GM18858 (cell line): ENCODE data around the gene HTATIP2.
A peak's percentile ranks its signal among the peaks of the same experiment; 100 is the strongest.
"Not testable (repeated sequence)": the region's sequence is repeated elsewhere in the genome, so short reads cannot be mapped to it uniquely, and the experiment has no call there.

Experiments
- ATAC-seq: cut with Tn5 transposase; IDR thresholded peaks from one replicate; pipeline ENCODE4 v1.9.1; 2021; ENCODE audit not compliant: unreplicated experiment

HTATIP2 gene

DNA sequence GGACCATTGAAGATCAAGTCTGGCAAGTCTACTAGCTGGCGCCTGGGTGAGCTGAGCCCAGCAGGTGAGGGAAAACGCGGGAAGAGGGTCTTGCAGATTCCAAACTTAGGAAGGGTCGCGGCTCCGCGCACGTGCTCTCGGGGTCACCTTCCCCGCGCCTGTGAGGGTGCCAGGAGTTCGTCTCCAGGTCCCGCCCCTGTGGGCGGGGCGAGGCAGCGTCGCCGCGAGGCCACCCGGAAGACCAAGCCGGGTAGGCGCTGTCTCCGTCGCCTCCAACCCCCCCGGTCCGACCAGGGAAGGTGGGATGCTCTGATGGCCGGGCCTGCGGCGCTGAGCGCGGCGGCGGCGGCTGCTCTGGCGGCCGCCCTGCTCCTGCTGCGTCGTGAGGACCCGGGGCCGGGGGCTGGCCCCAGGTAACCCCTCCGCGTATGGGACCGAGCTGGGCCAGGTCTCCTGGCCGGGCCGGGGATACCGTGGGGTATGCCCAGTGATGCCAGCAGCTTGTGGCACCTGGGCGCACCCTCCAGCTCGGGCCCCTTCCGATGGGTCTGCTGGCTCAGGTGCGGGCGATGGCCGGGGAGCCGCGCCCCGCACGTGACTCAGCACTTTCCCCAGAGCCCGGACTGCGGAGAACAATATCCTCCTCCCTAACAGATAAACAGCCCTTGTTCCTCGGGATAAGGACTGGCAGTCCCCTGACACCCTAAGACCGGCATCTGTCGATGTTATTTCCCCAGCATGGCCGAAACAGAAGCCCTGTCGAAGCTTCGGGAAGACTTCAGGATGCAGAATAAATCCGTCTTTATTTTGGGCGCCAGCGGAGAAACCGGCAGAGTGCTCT is at the start of gene HTATIP2:
HTATIP2 (plus strand) TSS at position 215 of the 841 bp plus-strand sequence; CDS start at position 739, 524 bp downstream.
- ATAC-seq = peak; percentile 92

DNA sequence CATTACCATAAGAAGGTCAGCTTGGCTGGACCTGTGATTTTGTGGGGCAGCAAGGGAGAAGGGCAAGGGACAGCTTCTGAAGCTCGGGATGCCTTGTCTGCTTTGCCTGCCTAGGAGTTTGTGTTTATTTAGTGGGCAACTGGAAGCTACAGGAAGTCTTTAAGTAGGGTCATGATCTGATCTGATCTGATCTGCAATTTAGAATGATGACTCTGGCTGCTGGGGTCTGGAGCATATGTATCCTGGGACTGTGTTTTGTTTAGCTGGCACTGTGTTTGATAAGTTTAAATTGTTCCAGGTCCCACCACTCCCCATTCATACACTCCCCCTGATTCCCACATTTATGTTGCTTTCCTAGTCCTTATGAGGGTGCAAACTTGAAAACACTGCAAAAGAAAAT is 47.7 kb upstream of the HTATIP2 start:
- no peak for ATAC-seq

DNA sequence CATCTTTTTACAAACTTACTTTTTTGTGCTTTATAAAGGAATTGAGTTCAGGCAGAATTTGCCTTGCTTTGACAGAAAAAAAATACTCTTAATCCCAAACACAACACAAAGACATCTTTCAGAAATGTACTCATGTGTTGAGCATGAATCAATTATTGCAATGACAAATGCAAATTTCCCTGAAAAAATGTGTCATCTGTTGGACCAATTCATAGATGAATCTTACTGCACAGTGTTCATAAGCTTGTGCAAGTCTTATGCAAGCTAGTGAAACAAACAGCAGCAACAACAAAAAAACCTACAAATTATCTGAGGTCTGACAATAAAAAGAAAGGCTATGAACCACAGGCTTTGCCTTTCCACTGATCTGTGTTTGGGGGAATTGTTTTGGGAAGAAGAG is 42.3 kb upstream of the HTATIP2 start:
- ATAC-seq = no peak

DNA sequence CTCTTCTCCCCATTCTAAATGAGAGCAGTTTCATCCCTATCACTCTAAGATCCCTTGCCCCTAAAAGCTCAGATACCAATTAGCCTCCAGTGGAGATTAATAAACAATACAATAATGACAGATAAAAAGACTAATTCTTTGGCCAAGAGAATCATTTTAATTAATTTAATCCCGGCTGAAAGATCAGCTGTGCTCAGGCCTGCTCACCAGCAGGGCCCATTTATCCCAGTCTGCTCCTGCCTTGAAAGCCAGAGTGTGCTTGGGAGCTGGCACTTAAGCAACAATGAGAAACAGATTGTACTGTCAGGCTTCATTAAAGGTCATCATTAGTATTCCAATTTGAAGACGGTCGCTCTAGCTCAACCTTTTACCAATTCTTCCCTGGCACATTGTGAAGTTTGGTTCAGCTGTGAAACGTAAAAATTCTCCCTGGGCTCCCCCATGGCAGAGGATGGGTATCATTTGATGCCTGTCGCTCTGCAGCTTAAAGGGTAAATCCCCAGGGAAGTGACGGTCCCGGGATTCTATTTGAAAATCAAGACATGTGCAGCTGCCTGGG is 36.1 kb upstream of the HTATIP2 start:
- no peak for ATAC-seq

DNA sequence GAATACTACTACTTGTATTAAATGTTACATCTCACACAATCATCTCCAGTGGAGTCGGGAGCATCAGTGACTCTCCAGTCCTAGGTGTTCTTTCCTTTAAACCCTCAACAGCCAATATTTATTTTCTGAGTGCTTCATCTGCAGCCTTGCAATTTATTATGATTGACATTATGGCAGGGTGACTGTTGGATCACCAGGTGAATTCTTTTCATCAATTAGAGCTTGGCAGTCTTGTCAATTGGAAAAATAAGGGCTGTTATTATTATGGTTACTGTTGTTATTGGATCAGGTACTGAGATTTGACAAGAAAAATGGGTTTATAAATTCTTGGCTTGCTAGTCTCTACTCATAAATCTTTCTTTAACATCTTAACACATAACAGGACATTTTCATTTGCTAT is 27.5 kb upstream of the HTATIP2 start:
- ATAC-seq = no peak

DNA sequence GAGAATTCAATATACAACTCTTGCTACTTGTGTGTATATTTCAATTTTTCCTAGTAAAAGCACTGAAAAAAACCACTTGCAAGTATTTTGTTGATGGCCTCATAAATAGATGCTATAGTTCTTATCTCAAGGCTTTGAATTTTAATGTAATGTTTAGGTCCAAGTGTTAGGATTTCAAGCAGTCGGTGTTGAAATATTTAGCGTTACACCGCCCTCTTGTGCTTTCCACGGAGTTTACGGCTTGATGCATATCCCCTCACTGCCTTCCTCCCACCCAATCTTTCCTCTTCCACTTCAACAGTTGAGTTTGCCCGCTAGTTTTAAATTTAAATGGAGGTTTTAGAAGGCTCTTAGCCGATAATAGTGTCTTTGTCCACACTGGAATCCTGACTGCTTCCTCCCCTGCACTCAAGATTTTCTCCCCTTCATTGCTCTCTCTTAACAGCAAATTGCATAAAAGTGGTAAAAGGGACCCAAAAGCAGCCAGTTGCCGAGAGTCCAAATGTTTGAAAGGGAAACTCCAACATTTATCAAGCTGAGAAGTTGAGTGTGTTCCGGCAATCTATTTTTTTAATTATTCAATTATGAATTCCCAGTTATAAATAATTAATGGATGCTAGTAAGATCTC is 25.9 kb upstream of the HTATIP2 start:
- ATAC-seq = no peak

DNA sequence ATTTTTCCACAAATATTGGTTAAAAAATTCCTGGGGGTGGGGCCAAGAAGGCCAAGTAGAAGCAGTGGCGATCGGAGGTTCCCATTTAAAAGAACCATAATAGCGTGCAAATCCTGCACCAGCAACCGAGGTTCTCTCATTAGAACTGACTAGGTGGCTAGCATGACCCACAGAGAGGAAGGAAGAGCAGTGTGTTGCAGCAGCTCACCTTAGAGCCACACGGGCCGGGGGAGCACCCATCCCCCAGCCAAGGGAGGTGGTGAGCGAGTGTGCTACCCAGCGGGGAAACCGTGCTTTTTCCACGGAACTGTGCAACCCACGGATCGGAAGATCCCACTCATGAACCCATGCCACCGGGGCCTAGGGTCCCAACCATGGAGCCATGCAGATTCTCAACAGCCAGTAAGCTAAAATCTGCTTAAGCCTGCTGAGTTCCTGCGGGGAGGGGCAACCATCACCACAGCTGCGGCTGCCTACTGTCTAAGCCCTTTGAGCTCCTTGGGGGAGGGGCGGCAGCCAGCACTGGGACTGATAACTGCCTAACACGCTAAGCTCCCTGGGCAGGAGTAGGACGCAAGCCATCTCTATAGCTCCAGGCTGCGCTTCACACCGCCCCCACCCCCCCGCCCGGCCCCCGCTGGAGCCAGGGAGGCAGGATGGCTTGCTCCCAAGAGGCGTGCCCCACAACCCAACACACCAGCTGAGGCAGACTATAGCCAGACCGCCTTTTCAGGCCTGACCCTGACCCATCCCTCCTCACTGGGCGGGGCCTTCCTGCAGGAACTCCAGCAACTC is 21.0 kb upstream of the HTATIP2 start:
- ATAC-seq = no peak

DNA sequence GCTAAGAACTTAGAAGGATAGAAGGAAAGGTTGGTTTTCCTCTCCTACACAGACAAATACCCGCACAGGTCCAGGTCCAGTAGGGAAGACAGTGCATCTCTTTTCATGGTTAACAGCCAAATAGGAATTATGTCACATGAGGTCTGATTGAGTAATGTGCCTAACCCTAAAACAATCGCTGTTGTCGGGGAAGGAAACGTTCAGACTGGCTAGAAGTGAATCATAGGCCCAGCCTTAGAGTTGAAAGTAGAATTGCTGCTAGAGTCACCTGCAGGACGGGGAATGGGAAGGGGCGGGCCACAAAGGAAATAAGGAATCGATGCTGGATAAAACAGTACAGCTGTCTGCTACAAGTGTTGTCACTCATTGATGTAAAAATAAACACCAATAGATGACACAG is 12.4 kb upstream of the HTATIP2 start:
- no peak for ATAC-seq

DNA sequence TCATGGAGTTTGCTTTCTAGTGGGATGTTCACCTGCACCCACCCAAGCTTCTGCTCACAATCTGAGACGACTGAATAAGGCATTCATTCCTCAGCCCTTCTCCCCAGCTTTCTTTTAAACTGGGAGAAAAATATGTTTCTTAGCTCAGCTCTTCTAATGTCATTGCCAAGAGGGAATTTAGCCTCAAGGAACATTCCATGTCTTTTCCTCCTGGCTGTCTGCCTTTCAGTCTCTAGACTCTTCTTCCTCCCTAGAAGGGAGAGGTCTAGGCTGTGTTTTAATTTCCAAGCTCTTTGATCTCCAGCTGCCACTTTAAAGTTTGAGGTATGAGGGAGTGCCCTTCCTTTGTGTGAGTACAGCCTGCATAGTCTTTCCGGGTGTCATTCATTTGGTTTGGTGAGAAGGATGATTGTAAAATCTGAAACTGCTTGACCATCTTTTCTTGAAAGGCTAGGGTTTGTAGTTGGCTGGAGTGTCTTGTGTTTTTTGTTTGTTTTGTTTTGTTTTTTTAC is 11.7 kb upstream of the HTATIP2 start:
- no peak for ATAC-seq

DNA sequence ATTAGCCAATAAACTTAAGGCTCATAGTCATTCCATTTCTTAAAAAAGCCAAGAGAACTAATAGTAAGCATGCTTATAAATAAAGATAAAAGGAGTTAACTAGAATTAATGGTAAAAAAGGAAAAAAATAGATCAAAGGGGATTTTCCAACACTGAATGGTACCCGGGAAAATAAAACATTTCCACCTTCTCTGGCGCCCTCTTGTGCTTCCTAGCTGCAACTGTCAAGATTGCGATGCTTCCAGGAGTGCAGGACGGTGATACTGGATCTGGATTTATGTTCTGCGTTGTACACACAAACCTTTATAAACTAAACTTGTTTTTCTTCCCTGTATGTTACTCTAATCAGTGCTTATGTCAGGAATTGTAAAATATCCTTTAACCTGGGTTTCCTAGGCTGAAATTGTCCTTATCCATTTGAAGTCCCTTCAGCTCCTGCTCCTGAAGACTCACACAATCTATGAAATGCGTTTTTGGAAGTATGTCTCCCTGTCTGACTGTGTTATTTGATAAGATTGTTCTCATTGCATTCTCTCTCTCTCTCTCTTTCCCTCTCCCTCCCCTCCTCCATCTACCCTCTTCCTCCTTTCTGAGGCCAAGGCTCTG is 9.6 kb upstream of the HTATIP2 start:
- ATAC-seq = no peak

DNA sequence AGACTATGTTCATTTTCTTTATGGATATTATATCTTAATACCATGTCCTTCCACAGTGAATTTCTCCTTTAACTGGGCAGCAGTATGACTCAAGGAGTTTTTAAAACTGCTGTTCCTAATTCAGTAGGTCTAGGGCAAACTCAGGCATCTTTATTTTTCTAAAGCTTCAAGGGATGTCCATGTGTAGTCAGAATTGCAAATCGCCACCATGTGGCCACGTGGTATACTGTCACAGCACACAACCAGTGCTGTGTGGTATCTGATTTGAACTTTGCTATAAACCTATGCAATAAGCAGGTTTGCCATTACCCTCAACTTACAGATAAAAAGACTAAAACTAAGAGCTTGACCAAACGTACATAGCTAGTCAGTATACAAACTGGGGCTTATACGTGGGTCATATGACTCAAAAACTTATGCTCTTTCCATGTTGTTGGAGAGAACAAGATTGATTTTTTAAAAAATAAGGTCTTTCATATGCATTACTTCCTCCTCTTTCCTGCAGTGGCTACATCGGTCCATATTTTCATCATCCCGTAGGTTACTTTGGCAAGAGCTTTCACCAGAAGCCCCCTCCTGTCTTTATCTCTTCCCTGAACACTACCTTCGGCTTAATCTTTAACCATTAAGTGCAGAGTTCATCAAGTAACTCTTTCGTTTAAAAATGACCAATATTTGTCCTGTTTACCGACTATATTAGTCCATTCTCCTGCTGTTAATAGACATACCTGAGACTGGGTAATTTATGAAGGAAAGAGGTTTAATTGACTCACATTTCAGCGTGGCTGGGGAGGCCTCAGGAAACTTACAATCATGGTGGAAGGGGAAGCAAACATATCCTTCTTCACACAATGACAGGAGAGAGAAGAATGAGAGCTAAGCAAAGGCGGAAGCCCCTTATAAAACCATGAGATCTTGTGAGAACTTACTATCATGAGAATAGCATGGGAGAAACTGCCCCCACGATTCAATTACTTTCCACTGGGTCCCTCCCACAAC is 8.0 kb upstream of the HTATIP2 start:
- ATAC-seq = peak; percentile 57

DNA sequence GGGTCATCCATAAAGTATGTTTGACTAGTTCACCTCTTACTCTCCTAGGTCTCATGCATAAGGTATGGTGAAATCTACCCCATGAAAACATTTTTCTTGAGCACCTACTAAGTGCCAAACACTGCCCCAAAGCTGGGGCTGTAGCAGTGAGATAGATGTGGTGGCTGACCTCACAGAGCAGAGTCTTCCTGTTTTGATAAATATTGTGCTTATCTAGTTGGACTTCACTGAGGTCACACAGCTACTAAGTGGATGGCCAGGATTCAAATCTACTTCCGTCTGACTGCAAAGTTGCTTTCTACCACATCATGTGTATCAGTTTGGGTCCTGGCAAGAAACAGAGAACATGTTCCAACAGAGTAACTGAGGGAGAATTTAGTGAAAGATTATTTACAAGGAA is 6.4 kb upstream of the HTATIP2 start:
- no peak for ATAC-seq

DNA sequence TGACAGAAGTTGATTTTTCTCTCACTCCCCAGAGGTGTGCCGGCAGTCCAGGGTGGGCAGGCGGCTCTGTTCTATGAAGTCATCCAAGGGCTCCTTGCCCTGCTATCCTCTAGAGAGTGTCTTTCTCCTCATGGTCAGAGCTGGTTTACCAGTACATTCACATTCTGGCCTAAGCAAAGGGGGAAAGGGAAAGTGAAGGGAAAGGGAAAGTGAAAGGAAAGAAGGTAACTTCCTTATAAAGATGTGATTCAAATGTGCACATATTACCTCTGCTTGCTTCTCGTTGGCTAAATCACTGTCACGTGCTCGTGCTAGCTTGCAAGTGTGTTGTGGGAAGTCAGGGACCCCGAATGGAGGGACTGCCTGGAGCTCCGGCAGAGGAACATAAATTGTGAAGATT is 2.9 kb upstream of the HTATIP2 start:
- no peak for ATAC-seq

DNA sequence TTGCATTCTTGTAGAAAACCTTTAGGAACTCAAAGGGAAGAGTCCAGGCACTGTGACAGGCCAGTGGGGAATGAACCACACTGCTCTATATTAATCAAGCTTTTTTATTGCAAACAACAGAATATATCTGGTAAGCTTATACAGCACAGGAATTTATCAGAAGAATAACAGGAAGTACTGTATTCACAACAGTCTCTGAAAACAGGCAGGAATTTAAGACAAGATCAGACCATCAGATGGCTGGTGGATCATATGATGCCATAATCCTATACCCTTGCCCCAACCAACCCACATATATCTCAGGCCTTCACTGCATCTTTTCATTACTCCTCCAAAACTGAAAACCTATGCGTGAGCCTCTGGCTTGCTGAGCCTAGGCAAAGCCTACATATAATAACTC is 1.0 kb upstream of the HTATIP2 start:
- ATAC-seq = no peak

DNA sequence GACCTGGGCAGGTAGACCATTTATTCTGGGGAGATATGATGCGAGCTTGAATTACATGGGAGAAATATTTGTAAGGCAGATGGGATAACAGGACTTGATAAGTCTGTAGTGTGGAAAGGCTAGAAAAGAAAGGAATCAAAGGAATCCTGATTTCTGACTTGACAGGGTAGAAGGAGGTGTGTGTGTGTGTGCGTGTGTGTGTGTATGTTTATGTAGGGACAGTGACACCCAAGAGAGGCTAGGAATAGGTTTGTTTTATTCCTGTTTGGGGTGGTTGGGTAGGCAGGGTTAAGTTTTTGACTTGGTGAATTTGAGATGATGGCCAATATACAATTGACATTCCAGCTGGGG is 390 bp upstream of the HTATIP2 start:
- ATAC-seq = no peak

DNA sequence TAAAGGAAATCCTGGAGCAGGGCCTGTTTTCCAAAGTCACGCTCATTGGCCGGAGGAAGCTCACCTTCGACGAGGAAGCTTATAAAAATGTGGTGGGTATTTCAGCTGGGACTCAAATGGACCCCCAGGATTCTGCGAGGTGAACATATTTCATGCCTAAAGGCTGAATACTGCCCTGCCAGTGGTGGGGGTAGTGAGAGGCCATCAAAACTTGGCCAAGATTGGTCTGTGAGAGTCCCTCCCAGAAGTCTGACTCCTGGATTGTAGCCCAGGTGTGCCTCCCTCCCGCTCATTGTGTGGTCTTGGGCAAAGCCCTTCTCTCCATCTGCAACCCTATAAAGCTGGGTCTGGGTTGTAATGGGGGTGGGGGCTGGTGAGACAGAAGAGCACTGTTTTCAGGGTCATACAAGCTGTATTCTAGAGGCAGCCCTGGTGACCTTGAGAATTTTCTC is 853 bp downstream of the HTATIP2 start:
- ATAC-seq = no peak

DNA sequence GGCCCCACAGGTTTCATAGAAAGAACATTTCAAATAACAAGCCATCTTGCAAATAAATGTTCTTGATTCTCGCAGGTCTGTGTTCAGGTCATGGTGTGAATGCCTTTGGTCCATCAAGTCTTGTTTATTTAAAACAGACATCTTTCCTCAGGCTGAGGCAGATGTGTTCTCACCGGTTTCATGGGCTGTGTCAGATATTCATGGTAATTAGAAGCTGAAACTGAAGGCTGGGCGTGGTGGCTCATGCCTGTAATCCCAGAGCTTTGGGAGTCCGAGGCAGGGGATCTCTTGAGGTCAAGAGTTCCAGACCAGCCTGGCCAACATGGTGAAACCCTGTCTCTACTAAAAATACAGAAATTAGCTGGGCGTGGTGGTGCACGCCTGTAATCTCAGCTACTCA is 2.0 kb downstream of the HTATIP2 start:
- not testable (repeated sequence) for ATAC-seq

DNA sequence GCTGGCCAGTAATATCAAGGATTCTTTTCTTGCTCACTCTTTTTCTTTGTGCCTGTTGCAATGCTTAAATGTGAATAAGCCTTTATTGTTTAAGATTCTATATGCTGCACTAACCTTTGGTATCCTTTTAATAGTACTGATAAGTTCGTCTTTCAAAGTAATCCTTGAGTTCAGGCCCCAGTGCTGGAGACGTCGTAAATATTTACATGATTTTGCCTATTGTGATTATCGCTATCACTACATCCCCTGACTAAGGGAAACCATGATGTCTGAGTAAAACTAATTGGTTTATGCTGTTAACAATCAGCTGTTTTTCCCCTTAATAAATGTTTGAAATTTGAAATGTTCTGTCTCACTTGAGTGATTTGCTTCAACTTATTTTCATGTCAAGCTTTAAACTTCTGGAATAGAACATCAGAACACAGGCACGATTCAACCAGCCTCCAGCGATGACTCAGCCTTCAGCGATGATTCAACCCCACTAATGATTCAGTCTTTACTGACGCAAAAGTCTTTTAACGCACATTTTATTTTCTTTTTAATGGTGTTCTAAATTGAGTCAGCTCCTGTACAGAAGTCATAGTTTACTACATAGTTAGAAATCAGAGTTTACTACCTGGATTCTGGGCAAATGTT is 3.9 kb downstream of the HTATIP2 start:
- ATAC-seq = no peak

DNA sequence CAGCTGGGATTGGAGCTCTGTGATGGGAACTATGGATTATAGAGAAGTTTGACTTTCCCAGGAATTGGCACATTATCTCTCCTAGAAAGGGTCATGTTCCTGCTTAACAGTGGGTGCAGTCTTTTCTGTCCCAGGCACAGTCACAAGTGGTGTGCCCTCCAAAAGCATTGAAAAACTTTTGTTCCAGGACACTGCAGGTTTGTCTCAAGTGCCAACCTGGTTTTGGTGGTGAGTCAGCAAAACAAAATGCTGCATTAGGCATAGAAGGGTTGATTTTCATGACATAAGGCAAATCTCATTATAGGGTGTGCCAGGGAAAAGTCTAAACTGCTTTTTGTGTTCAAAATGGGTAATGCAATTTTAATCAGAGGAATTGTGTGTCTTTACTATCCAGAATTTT is 4.9 kb downstream of the HTATIP2 start:
- no peak for ATAC-seq
